ENCODE results near the gene MAGEF1. TPM values are rescaled to one million over a fixed set of nuclear protein-coding genes. Genes with fewer than 3 reads are reported as not detected.

MAGEF1 gene
- total and polyA plus RNA-seq, 2 of the 13 experiments (the other 11 are each of a cell fraction or from before 2014, with no cell fraction given) = 26.0 to 62.4 TPM

DNA sequence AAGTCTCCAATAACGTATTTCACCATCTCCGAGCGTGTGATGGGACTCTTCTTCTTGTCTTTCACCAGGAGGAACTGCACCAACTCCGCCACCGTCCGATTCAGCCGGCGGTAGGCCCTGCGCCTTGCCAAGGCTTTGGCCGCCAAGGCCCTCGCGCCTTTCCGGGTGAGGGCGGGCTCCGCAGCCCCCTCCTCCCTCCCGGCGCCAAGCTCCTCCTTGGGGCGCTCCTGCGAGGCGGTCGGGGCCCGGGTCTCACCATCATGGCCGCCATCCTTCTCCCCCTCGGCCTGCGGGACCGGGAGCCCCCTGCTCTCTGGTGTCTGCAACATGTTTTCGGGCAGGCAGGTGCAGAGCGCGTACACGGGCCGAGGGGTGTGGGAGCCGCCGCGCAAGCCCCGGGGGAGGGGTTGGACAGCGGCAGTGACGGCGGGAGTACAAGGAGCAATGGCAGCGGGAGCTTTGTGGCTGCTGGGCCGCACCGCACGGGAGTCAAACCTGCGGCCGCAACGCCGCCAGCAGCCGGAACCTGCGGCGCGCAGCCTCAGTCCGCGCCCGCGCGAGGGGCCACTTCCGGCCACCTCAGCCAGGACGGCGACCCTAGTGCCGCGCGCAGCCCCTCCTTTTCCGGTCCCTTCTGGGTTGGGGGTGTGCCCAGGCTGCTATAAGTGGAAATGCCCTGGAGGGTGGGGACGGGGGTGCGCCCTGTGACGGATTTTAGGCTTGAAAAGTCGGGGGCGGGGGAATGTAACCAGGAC lies at the start of gene MAGEF1 (continued):
- TF ChIP-seq, protein P1, sequence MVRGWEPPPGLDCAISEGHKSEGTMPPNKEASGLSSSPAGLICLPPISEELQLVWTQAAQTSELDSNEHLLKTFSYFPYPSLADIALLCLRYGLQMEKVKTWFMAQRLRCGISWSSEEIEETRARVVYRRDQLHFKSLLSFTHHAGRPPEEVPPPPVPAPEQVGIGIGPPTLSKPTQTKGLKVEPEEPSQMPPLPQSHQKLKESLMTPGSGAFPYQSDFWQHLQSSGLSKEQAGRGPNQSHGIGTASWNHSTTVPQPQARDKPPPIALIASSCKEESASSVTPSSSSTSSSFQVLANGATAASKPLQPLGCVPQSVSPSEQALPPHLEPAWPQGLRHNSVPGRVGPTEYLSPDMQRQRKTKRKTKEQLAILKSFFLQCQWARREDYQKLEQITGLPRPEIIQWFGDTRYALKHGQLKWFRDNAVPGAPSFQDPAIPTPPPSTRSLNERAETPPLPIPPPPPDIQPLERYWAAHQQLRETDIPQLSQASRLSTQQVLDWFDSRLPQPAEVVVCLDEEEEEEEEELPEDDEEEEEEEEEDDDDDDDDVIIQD (CRISPR knock-in tag; IDR thresholded peaks at IDR 0.05; ENCODE audit: low read depth) = peak; percentile 10
- TF ChIP-seq, protein P2, sequence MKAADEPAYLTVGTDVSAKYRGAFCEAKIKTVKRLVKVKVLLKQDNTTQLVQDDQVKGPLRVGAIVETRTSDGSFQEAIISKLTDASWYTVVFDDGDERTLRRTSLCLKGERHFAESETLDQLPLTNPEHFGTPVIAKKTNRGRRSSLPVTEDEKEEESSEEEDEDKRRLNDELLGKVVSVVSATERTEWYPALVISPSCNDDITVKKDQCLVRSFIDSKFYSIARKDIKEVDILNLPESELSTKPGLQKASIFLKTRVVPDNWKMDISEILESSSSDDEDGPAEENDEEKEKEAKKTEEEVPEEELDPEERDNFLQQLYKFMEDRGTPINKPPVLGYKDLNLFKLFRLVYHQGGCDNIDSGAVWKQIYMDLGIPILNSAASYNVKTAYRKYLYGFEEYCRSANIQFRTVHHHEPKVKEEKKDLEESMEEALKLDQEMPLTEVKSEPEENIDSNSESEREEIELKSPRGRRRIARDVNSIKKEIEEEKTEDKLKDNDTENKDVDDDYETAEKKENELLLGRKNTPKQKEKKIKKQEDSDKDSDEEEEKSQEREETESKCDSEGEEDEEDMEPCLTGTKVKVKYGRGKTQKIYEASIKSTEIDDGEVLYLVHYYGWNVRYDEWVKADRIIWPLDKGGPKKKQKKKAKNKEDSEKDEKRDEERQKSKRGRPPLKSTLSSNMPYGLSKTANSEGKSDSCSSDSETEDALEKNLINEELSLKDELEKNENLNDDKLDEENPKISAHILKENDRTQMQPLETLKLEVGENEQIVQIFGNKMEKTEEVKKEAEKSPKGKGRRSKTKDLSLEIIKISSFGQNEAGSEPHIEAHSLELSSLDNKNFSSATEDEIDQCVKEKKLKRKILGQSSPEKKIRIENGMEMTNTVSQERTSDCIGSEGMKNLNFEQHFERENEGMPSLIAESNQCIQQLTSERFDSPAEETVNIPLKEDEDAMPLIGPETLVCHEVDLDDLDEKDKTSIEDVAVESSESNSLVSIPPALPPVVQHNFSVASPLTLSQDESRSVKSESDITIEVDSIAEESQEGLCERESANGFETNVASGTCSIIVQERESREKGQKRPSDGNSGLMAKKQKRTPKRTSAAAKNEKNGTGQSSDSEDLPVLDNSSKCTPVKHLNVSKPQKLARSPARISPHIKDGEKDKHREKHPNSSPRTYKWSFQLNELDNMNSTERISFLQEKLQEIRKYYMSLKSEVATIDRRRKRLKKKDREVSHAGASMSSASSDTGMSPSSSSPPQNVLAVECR (CRISPR knock-in tag; IDR thresholded peaks at IDR 0.05; ENCODE audit: borderline replicate concordance) = peak; percentile 88
- TF ChIP-seq ZNF138 (CRISPR knock-in tag; IDR thresholded peaks at IDR 0.05; ENCODE audit: low read depth) (peak; percentile 87; the same call in 1 of the 2 replicates), MXD4 (CRISPR knock-in tag; IDR thresholded peaks at IDR 0.05) (no peak; the same call in 1 of the 2 replicates), ZFX (CRISPR knock-in tag; IDR thresholded peaks at IDR 0.05; ENCODE audit: low read depth) (peak; percentile 99), RFX3 (CRISPR knock-in tag; IDR thresholded peaks at IDR 0.05) (no peak), ZSCAN22 (CRISPR knock-in tag; IDR thresholded peaks at IDR 0.05) (no peak), ZNF33B (CRISPR knock-in tag; IDR thresholded peaks at IDR 0.05) (0 out of 2 replicates have a peak, but pooled peaks have one; percentile 38), KLF13 (CRISPR knock-in tag; IDR thresholded peaks at IDR 0.05) (0 out of 2 replicates have a peak, but pooled peaks have one; percentile 55), ZNF253 (CRISPR knock-in tag; IDR thresholded peaks at IDR 0.05; ENCODE audit: borderline replicate concordance) (no peak), PHF21A (CRISPR knock-in tag; IDR thresholded peaks at IDR 0.05) (peak; percentile 35; the same call in 1 of the 2 replicates)
- TF ChIP-seq, protein P3, sequence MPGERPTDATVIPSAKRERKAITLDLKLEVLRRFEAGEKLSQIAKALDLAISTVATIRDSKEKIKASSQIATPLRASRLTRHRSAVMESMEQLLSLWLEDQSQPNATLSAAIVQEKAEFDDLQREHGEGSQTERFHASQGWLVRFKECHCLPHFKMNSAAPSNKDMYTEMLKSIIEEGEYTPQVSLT (CRISPR knock-in tag; IDR thresholded peaks at IDR 0.05; ENCODE audit: borderline replicate concordance, low read depth) = no peak; the same call in 1 of the 2 replicates
- TF ChIP-seq, protein P4, sequence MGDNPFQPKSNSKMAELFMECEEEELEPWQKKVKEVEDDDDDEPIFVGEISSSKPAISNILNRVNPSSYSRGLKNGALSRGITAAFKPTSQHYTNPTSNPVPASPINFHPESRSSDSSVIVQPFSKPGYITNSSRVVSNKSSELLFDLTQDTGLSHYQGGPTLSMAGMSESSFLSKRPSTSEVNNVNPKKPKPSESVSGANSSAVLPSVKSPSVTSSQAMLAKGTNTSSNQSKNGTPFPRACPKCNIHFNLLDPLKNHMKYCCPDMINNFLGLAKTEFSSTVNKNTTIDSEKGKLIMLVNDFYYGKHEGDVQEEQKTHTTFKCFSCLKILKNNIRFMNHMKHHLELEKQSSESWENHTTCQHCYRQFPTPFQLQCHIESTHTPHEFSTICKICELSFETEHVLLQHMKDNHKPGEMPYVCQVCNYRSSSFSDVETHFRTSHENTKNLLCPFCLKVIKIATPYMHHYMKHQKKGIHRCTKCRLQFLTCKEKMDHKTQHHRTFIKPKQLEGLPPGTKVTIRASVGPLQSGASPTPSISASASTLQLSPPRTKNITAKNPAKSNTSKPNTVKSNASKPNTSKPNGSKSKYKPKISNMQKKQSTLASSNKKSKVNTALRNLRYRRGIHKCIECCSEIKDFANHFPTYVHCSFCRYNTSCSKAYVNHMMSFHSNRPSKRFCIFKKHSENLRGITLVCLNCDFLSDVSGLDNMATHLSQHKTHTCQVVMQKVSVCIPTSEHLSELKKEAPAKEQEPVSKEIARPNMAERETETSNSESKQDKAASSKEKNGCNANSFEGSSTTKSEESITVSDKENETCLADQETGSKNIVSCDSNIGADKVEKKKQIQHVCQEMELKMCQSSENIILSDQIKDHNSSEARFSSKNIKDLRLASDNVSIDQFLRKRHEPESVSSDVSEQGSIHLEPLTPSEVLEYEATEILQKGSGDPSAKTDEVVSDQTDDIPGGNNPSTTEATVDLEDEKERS (CRISPR knock-in tag; IDR thresholded peaks at IDR 0.05) = no peak
- TF ChIP-seq, protein P5, sequence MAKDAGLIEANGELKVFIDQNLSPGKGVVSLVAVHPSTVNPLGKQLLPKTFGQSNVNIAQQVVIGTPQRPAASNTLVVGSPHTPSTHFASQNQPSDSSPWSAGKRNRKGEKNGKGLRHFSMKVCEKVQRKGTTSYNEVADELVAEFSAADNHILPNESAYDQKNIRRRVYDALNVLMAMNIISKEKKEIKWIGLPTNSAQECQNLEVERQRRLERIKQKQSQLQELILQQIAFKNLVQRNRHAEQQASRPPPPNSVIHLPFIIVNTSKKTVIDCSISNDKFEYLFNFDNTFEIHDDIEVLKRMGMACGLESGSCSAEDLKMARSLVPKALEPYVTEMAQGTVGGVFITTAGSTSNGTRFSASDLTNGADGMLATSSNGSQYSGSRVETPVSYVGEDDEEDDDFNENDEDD (CRISPR knock-in tag; IDR thresholded peaks at IDR 0.05; ENCODE audit: borderline replicate concordance) = no peak
